Mesodermal cell (in vitro differentiated cells): ENCODE measurements around the gene ZNF354B. TPM values are rescaled to one million over a fixed set of nuclear protein-coding genes. Genes with fewer than 3 reads are reported as not detected.
A peak's percentile ranks its signal among the peaks of the same experiment; 100 is the strongest.

Experiments used
- H3K27ac ChIP-seq: 2 replicates; pipeline ENCODE4 v1.7.0; 2013; ENCODE audit warnings: mild to moderate bottlenecking, low read depth, low read length, moderate library complexity; ENCODE audit not compliant: severe bottlenecking
- H3K36me3 ChIP-seq: 2 replicates; pipeline ENCODE4 v1.7.1; 2013; ENCODE audit warnings: mild to moderate bottlenecking, low read length, moderate library complexity; ENCODE audit not compliant: control insufficient read depth, insufficient read depth
- H3K4me1 ChIP-seq: one replicate; pipeline ENCODE4 v1.7.1; 2013; ENCODE audit warnings: mild to moderate bottlenecking, low read length; ENCODE audit not compliant: insufficient read depth, control insufficient read depth, poor library complexity, severe bottlenecking
- H3K4me3 ChIP-seq: 2 replicates; pipeline ENCODE4 v1.7.0; 2013; ENCODE audit warnings: low read length, control low read depth, mild to moderate bottlenecking; ENCODE audit not compliant: insufficient read depth, poor library complexity, severe bottlenecking; ENCODE audit errors: extremely low read depth
- H3K9me3 ChIP-seq: 2 replicates; pipeline ENCODE4 v1.7.1; 2013; ENCODE audit warnings: mild to moderate bottlenecking, low read length, moderate library complexity; ENCODE audit not compliant: control insufficient read depth
- WGBS, 2 experiments: methylation state at CpG; one replicate each; pipeline ENCODE4 v1.1.5; 2013; ENCODE audit warnings: missing lambda C conversion rate in 2 of 2; ENCODE audit not compliant: insufficient coverage in 2 of 2; 5-methylcytosine and 5-hydroxymethylcytosine counted together
- polyA plus RNA-seq, 2 experiments: library from polyadenylated mRNA; stranded (reverse); fragments of 50-300 nt; gene quantifications; one replicate each; pipeline ENCODE4 v1.2.3, GENCODE V29; 2013

Gene ZNF354B
- polyA plus RNA-seq (2013, experiment 1 of 2): 14.6 TPM
- 15.0 TPM for polyA plus RNA-seq (2013, experiment 2 of 2)

DNA sequence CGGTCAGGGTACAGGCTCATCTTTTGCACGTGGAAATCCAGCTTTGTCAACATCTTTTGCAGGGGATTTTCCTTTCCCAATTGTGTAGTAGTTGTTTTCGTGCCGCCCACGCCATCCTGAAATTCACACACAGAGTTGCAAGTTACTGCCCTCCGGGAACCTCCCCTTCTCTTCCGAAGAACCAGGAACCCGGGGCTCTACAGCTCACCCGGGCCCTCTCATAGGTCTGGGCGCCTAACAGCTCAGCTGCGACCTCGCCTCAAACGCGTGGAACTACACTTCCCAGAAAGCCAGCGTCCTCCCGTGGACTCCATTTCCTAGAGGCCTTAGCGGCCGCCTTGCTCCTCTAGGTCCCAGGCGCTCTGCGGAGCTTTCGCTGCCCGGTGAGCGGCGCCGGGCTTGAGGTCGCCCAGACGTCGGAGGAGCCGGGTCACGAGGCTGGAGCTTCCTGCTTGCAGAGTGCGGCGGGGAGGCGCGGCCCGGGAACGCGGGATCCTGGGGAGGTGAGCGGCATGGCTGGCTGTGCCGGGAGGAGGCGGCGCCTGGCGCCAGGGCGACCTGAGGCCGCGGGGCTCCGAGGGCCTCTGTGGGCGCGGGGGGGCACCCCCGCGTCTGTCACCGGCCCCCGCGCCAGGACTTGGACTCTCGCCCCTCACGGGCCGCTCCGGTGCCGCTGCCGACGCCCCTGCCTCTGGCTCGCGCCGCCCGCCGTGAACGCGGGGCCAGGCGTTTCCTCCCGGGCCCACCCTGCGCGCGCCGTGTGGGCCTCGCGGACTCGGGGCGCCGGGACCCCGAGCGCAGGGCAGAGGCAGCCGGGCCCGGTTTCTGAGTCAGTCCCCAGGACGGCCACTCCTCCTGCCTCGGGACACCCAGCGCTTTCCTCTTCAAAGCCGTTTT lies at the start of gene ZNF354B:
Gene ZNF354B (plus strand): TSS at position 329 of the 897 bp plus-strand sequence. CDS start 1,095 bp downstream, outside the sequence.
- peak within 1 kb of the TSS; percentile 61 for H3K4me3 ChIP-seq
- WGBS, 2 experiments: 3 to 5% methylated on average over 37 to 68 of the region's 86 CpGs
- H3K9me3 ChIP-seq: no peaks in the 10 kb centered on the region
- H3K27ac ChIP-seq: peak within 1 kb of the TSS; percentile 62
- H3K4me1 ChIP-seq: no peaks in the 10 kb centered on the region
- H3K36me3 ChIP-seq: peaks cover 32% of the 10 kb centered on the region

DNA sequence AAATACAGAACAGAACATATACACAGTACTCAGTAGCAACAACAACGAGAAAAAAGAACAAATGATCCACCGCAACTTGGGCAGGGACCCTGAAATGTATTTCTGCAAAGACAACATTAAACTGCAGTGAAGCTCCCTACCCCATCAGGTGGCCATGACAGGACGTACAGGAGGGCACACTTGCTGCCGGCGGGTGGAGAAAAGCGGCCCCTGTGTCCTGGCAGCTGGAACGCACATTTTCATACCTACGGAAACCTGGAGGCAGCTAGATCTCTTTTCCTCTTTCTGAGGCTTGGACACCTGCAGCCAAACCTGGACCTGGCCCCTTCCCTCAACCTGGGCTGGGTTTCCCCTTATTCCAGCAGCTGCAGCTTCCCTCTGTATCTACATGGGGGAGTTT lies 42.2 kb upstream of the ZNF354B start:
- Histone ChIP-seq H3K9me3 (peaks cover 4% of the 10 kb centered on the region), H3K4me3 (no peak overlapping the region), H3K36me3 (no peaks in the 10 kb centered on the region), H3K27ac (no peak overlapping the region), H3K4me1 (no peaks in the 10 kb centered on the region)
- 86 to 89% methylated on average over 4 to 7 of the region's 8 CpGs for WGBS, 2 experiments

GRCh38 chr5:178818094-178818493 lies 41.7 kb upstream of the ZNF354B start:
- Histone ChIP-seq H3K36me3 (no peaks in the 10 kb centered on the region), H3K4me1 (no peaks in the 10 kb centered on the region), H3K9me3 (no peaks in the 10 kb centered on the region), H3K4me3 (no peak overlapping the region), H3K27ac (no peak overlapping the region)
- 87 to 95% methylated on average over 13 to 14 of the region's 14 CpGs for WGBS, 2 experiments

GRCh38 chr5:178820001-178820400 lies 39.8 kb upstream of the ZNF354B start:
- Histone ChIP-seq H3K36me3 (no peaks in the 10 kb centered on the region), H3K4me1 (no peaks in the 10 kb centered on the region), H3K4me3 (no peak overlapping the region), H3K9me3 (no peaks in the 10 kb centered on the region), H3K27ac (no peak overlapping the region)
- WGBS, 2 experiments: 100% methylated on average over 1 of the region's 2 CpGs; no CpG with 5 or more reads in 1 of the 2 experiments

- WGBS, 2 experiments: 83 to 90% methylated on average over 3 to 4 of the region's 6 CpGs
- Histone ChIP-seq H3K36me3 (no peaks in the 10 kb centered on the region), H3K27ac (no peak overlapping the region), H3K9me3 (no peaks in the 10 kb centered on the region), H3K4me1 (peaks cover 13% of the 10 kb centered on the region), H3K4me3 (no peak overlapping the region)
Measured at GRCh38 chr5:178825444-178825843, 34.3 kb upstream of the ZNF354B start.

DNA sequence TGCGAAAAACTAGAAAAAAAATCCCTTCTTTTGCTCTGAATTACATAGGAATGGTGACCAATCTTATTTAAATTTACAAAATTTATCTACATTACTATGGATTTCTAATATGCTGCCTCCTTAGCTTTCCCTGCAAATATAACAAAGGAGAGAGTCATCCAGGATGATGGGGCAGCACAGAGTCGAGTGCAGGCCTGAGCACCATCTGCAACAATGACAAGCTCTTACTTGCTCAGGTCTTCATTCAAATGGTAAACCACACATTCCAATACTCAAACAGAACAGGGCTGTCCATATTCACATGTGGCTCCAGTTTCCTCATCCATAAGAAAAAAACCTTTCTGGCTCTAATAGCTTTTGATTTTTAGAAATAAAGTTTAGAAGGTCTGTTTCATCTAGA lies 33.5 kb upstream of the ZNF354B start:
- WGBS, 2 experiments: 57 to 100% methylated on average over 1 to 2 of the region's 2 CpGs
- Histone ChIP-seq H3K36me3 (no peaks in the 10 kb centered on the region), H3K4me3 (no peak overlapping the region), H3K9me3 (no peaks in the 10 kb centered on the region), H3K4me1 (peaks cover 14% of the 10 kb centered on the region), H3K27ac (no peak overlapping the region)

DNA sequence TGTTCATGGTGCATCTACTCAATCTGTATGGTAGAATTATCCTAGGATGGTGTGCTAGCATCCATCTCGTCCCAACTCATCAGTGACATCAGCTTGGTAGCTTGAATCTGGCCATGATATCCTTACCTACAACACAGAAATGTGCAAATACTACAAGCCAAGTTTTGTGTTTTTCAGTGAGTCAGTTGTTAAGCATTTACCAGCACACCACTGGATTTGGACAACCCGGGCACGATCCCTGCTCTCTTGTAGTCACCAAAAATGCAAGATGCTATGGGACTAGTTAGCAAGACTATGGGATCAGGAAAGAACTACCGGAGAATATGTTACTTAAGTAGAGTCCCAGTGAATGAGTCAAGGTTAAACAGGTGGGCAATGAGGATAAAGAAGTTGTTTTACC lies 32.1 kb upstream of the ZNF354B start:
- no peak overlapping the region for H3K4me3 ChIP-seq
- H3K4me1 ChIP-seq: peaks cover 14% of the 10 kb centered on the region
- no peaks in the 10 kb centered on the region for H3K9me3 ChIP-seq
- H3K36me3 ChIP-seq: no peaks in the 10 kb centered on the region
- 82 to 83% methylated on average over 3 to 4 of the region's 4 CpGs for WGBS, 2 experiments
- no peak overlapping the region for H3K27ac ChIP-seq

- WGBS, 2 experiments: 78 to 84% methylated on average over 9 to 10 of the region's 10 CpGs
- peaks cover 14% of the 10 kb centered on the region for H3K4me1 ChIP-seq
- H3K4me3 ChIP-seq: no peak overlapping the region
Measured at GRCh38 chr5:178831049-178831448, 28.7 kb upstream of the ZNF354B start.

GRCh38 chr5:178832618-178833201 lies 27.0 kb upstream of the ZNF354B start:
- Histone ChIP-seq H3K4me3 (no peak overlapping the region), H3K4me1 (peaks cover 14% of the 10 kb centered on the region), H3K36me3 (no peaks in the 10 kb centered on the region), H3K9me3 (no peaks in the 10 kb centered on the region), H3K27ac (no peak overlapping the region)
- WGBS, 2 experiments: 89 to 92% methylated on average over 9 to 14 of the region's 15 CpGs

More at GRCh38 chr5:178831049-178831448, 28.7 kb upstream of the ZNF354B start:
- Histone ChIP-seq H3K36me3 (no peaks in the 10 kb centered on the region), H3K9me3 (no peaks in the 10 kb centered on the region), H3K27ac (no peak overlapping the region)

- Histone ChIP-seq H3K9me3 (no peaks in the 10 kb centered on the region), H3K4me1 (no peaks in the 10 kb centered on the region), H3K36me3 (no peaks in the 10 kb centered on the region), H3K27ac (no peak overlapping the region), H3K4me3 (no peak overlapping the region)
- 97% methylated on average over 4 of the region's 4 CpGs; no CpG with 5 or more reads in 1 of the 2 experiments for WGBS, 2 experiments
Measured at GRCh38 chr5:178836628-178837027, 23.1 kb upstream of the ZNF354B start.
